GM12864 (cell line): ENCODE data around the gene ZNF467.

Source experiments
- DNase-seq: peaks from one replicate; pipeline ENCODE4 v3.0.0-alpha.2; 2011; ENCODE audit warnings: low read depth
- H3K4me3 ChIP-seq: 2 replicates; pipeline ENCODE4 v1.5.1; 2011; ENCODE audit warnings: mild to moderate bottlenecking, low read depth, low read length, control low read depth
- TF ChIP-seq, protein P1 (sequence below): IDR thresholded peaks from 2 replicates; pipeline ENCODE4 v1.5.1; 2011; ENCODE audit warnings: low read depth, mild to moderate bottlenecking, moderate library complexity, low read length, control low read depth, inconsistent platforms; ENCODE audit errors: missing control alignments

Gene ZNF467

GRCh38 chr7:149750122-149750845 lies 23.1 kb downstream of the ZNF467 start:
- TF ChIP-seq, protein P1, sequence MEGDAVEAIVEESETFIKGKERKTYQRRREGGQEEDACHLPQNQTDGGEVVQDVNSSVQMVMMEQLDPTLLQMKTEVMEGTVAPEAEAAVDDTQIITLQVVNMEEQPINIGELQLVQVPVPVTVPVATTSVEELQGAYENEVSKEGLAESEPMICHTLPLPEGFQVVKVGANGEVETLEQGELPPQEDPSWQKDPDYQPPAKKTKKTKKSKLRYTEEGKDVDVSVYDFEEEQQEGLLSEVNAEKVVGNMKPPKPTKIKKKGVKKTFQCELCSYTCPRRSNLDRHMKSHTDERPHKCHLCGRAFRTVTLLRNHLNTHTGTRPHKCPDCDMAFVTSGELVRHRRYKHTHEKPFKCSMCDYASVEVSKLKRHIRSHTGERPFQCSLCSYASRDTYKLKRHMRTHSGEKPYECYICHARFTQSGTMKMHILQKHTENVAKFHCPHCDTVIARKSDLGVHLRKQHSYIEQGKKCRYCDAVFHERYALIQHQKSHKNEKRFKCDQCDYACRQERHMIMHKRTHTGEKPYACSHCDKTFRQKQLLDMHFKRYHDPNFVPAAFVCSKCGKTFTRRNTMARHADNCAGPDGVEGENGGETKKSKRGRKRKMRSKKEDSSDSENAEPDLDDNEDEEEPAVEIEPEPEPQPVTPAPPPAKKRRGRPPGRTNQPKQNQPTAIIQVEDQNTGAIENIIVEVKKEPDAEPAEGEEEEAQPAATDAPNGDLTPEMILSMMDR = no peak
- H3K4me3 ChIP-seq = no peak overlapping the region
- DNase-seq = no peak

DNA sequence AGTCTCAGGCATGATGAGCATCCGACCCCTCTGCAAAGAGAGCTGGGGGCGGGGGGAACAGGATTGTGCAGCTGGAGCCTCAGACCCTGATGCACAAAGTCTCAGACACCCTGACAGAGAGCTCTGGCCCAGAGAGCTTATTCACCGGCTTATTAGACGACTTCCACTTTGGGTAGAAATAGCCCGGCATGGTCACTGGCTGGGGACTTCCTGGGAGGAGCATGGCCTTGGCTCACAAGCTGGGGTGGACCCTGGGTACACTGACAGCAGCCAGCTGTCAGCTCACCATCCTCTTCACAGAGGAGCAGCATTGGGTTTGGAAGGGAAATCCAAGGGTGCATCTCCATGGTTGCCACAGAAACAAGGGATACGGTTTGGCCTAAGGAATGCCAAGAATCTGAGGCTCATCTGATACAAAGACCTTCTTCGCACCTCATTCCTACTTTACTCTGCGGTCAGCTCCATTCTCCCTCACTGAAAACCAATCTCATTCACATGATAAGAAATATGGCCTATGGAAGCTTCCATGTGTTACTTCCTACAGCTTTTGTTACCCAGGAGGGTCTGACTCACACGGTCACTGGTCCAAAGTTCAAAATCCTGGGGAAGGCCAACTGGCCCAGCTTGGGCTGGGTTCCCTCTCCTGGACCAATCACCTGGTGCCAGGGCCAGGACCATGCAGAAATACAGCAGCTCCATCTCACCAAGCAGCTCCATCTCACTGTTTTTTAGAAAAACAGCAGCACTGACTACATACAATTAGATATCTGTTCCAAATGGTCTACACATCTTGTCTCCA lies 25.1 kb downstream of the ZNF467 start:
- H3K4me3 ChIP-seq = no peak overlapping the region
- TF ChIP-seq, protein P1 = no peak

GRCh38 chr7:149743476-149744255 lies 29.7 kb downstream of the ZNF467 start:
- TF ChIP-seq, protein P1 = no peak
- DNase-seq = no peak
- no peak overlapping the region for H3K4me3 ChIP-seq

More for the DNA sequence above, 25.1 kb downstream of the ZNF467 start:
- no peak for DNase-seq

DNA sequence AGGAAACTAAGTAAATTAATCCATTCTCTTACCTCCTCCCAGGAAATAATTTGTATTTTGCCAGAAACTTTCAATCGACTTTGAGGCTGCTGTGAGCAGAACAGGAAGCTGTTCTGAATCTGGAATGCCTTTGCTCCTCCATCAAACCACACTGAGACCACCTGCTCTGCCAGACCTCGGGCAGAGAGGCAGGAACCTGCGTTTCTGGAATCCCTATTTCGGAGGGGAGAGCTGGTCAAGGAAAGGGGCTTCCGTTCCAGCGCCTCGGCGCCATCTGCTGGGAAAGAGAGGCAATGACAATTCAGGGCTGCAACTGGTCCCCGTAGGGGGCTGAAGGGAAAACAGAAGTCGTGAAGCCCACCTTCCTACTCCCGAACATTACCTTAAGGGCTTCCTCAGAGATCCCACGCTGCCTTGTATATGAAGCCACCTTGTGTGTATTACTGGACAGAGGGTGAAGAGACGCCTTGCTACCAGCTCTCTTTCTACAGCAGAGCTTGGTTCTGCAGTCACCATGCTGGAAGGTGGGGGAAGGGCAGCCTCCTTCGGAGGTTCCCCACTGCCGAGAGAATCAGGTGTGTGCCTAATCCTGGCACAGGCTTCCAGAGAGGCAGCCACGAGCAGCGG lies 31.2 kb downstream of the ZNF467 start:
- peak overlapping the region; percentile 24; the same call in 1 of the 2 replicates for H3K4me3 ChIP-seq
- no peak for DNase-seq
- TF ChIP-seq, protein P1 = peak; percentile 97

DNA sequence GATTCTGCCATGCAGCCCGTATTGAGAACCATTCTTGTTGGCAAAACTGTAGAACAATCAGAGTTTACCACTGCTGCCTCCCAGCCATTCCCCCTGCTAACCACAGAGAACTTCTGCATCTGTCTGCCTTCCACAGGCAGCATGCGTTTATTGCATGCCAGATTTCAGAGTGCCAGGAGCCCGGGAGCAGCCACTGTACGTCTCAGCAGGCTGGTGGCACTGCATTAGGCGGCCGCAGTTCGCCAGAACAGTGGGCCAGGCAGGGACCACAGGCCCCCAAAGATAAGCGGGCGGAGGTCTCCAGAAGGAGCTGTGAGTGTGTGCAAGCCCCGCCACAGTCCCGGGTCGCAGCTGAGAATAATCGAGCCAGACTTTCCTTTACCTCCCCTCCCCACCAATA lies 31.8 kb downstream of the ZNF467 start:
- no peak overlapping the region; the same call in 1 of the 2 replicates for H3K4me3 ChIP-seq
- TF ChIP-seq, protein P1 = no peak
- DNase-seq = no peak
